DOHH2 (cell line): ENCODE data around the gene EHBP1L1.

Experiments
- CTCF ChIP-seq: fragments of 200-600 bp; sonication (generic); IDR thresholded peaks from one replicate; pipeline ENCODE4 v1.5.1; 2014; ENCODE audit warnings: antibody characterized with exemption, mild to moderate bottlenecking, low read depth, low read length; ENCODE audit not compliant: poor library complexity, severe bottlenecking
- EZH2phosphoT487 ChIP-seq: fragments of 200-600 bp; sonication (generic); IDR thresholded peaks from 2 replicates; pipeline ENCODE4 v1.6.1; 2017; ENCODE audit warnings: borderline replicate concordance, mild to moderate bottlenecking, antibody characterized with exemption, low read length, moderate library complexity, mixed read lengths

- TF ChIP-seq CTCF (no peak), EZH2phosphoT487 (no peak)
These were observed 42.3 kb downstream of the EHBP1L1 start for GRCh38 chr11:65617990-65618751.
